NCI-H2029 (cell line): ENCODE measurements around the gene TMUB1.

ENCODE experiments used
- DNase-seq: peaks from one replicate; lab custom pipeline; 2025; lab: John Stamatoyannopoulos, UW

Gene TMUB1

DNA sequence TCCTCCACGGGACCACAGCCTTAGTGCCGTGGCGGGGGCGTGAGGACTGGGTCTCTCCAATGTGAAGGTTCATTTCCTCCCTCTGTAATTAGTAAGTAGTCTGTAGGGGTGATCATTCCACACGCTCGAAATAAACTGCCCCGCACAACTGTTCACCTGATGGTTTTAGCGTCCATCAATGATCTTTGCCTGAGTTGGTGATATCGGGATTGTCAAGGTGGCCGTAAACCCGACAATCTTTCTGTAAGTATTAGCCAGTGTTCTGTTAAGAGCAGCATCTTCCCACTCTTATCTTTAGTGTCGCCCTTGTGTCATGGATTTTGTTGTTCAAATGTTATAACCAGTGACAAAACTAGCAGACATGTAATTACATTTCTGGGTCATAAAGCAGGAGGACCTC lies 20.7 kb upstream of the TMUB1 start:
- DNase-seq: no peak

DNA sequence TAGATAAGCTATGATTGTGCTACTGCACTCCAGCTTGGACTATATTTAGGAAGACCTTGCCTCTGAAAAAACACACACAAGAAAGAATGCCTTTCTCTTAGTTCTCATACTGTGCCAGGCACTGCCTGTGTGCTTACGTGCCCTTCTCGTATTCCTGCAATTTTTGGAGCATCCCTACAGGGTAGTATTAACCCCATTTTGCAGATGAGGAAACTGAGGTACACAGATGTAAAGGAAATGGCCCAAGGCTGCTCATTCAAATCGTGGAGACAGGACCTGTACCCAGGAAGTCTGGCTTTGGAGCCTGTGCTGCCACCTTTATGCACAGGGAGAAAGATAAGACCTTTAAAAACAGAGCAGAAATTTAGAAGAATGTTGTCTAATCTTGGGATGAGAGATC lies 19.7 kb upstream of the TMUB1 start:
- no peak for DNase-seq

DNA sequence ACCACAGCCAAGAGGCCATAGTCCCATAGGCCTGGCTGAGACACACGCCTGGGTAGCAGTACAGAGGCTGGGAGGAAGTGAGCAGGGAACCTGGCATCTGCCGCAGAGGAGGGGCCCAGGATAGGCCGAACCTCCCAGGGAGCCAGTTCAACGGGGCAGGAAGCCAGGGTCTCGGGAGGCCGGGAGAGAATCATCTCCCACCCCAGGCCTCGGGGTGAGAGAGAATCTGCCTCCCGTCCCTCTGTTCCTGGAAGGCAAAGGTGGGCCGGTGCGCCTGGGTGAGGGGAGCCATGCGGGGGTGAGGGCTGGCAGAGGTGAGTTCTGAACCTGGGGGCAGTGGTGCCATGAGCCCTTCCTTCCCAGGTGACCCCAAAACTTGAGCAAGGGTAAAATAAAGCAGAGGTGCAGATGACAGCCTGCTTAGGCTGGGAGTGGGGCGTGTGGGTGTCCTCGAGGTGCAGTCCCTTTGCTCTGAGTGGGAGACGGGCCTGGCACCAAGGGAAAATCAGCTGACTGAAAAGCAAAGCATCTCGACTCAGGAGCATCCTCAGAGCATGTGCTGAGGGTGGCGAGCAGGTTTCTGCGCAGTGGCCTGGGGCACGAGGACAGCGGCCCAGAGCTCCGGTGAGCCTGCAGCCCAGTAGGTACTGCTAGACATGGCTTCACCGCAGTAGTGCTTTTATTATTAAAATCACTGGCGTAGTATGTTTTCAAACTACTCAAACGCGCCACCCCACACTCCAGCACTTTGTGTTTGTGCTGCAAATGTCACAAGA lies 18.5 kb upstream of the TMUB1 start:
- DNase-seq: no peak

DNA sequence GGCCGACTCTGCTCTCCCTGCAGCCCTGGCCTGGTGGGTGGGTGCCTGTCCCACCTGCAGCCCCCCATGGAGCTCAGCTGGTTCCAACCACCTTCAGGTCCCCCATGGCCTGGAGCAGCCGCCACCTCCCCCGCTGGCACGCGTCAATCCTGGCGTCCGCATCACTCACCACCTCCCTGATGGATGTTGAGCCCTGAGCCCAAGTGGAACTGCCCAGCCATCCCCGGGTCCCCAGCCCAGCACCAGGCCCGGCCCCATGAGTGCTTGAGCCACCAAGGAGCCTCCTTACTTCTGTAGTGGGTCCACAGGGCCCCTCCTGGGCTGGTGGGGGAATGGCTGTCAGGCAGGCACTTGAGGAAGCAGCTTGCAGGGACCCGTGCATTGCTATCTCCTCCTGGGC lies 17.6 kb upstream of the TMUB1 start:
- no peak for DNase-seq

DNA sequence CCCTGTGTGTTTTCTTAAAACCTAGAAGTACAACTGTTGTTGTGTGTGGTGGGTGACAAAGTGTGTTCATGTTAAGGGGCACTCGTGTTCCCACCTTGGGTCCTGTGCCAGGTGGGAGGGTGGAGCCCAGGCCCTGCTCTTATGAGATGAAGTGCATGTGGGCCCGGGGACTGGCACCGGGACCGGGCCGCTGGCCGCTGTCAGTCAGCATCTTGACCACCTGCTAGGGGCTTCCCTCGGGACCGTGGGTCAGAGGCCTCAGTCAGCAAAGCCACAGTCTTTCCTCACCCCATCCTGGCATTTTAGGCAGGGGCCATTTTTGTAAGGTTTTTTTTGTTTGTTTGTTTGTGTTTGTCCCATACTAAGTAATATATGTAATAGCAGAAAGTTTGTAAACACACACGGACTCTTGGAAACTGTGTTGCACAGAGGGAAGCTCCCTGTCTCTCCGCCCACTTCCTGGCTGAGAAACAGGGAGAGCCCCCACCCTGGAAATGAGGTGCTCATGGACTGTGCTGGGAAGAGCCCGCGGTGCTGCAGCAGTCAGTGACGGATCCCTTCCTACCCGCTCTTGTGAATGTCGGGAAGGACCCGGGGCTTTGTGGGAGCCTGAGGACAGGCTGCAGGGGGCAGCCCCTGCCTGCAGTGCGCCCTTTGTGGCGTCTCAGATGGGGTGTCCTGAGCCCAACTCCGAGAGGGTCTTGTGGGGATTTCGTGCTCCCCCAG lies 16.4 kb upstream of the TMUB1 start:
- no peak for DNase-seq

DNA sequence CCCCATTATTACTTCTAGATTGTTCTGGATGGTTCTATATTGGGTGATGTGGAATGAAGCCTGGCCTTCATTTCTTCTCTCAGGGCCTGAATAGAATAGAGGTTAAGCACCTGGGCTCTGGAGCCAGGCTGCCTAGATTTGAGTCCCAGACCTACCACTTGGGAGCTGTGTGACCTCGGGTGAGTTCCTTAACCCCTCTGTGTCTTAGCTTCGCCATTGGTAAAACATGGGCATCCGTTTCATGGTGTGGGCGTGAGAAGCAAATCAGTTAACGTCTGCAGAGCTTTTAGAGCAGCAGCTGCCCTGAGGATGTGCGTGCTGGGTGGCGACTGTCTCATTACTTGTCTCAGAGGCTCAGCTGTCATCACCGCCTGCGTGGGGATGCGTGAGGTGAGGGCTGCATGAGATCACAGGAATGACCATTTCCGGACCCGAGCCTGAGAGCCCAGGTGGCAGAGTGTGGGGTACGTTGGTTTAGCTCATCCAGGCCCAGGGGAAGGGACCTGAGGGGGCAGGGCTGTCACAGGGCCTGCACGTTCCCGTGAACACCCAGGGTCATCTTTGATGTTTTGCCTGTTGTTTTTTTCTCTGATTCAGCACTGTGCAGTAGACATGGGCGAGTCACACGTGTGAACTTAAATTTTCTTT lies 12.7 kb upstream of the TMUB1 start:
- no peak for DNase-seq

DNA sequence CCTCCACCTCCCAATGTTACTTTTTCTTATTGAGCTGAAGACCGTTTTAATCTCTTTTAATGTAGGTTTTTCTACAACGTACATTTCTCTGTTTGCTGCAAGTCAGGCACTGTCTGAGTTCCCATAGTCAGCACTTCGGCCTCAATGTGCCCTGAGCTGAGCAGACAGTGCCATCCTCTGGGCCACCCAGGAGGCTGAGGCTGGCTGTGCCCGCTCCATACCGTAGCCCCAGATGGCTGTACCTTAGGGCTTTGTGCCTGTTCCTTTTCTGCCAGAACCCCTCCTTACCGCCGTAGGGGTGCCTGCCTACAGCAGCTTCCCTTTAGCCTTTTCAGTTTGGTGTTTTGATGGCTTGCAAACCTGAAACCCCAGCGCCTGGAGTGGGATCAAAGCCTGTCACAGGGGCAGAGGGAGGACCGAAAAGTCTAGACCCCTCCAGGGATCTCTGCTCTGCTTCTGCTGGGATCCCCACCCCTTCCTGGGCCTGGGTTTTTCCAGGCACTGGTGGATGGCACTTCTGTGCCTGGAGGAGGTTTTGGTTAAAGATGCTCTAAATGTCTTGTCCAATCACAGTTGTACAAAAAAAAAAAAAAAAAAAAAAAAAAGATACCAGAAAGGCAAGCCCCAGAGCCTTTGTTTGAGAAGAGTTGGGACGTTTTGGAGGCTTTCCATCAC lies 12.0 kb upstream of the TMUB1 start:
- no peak for DNase-seq

DNA sequence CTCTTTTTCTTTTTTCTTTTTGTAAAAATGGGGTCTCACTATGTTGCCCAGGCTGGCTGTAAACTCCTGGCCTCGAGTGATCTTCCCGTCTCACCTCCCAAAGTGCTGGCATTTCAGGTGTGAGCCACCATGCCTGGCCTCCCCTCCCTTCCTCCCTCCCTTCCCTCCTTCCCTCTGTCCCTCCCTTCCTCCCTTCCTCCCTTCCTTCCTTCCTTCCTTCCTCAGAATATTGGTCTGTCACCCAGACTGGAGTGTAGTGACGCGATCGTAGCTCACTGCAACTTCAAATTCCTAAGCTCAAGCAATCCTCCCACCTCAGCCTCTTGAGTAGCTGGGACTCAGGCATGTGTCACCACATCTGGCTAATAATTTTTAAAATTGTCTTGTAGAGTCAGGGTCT lies 11.4 kb upstream of the TMUB1 start:
- no peak for DNase-seq

DNA sequence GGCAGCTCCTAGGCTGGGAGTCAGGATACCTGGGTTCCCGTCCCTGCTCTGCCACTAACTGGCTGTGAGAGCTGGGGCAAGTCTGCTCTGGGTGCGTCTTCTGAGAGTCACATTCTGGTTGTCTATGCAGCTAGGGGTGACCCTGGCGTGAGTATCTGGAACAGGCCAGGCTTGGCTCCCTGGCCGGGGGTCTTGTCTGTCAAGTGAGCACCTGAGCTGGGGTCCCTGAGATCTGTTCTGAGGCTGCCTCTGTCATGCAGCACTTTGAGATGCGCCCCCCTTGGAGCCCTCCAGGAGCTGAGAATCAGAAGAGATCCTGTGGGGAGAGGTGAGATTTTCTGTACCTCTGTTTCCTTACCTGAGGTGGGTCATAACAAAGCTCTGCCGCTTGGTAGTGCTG lies 10.5 kb upstream of the TMUB1 start:
- no peak for DNase-seq

DNA sequence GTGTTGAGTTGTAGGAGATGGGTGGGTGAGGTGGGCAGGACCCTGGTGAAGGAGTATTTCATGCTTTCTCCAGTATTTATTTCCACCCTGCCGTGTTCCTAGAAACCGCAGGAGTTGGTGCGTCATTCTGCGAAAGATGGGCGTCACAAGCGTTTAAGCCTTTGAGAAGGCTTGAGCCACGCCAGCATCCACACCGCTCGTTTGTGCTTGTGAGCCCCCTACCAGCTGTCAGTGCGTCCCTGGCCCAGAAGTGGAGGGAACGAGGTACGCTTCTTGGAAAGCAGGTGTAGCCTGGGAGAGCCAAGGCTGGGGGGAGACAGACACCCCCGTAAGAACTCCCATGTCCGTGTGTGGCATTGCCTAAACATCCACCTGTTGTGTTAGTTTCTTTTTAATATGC lies 8.7 kb upstream of the TMUB1 start:
- no peak for DNase-seq

DNA sequence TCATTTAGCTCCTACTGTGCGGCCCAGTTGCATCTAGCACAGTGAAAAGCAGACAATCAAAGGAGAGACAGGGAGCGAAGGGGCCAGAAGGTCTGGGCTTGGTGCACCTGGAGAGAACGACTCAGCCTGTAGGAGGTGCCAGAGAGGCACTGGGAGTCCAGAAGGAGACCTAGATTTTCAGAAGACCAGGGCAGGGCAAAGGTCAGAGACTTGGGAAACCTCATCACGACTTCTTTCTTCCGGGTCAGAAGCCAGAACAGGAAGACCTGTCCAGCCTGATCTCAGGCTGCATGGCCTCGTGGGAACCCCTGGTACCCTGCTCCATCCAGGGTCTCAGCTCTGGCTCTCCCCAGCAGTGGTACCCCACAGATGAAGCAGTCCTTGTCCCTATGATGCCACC lies 8.1 kb upstream of the TMUB1 start:
- no peak for DNase-seq

DNA sequence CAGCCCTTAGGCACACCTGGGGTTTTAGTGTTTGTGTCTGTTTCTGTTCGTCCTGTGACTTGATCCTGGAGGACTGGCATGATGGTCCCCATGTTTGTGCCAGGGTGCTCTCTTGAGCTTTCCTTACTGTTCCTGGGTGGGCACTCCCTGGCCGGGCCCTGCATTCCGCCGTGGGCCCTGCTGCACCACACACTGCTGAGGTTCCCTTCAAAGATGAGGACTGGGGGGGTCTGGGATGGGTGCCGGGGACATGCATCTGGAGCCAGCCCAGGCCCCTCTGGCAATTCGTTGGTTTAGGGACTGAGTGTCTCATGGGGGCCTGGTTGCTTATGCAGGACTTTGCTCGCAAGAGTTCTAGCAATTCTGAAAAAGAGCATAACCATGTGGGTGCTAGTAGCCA lies 7.7 kb upstream of the TMUB1 start:
- DNase-seq: no peak

DNA sequence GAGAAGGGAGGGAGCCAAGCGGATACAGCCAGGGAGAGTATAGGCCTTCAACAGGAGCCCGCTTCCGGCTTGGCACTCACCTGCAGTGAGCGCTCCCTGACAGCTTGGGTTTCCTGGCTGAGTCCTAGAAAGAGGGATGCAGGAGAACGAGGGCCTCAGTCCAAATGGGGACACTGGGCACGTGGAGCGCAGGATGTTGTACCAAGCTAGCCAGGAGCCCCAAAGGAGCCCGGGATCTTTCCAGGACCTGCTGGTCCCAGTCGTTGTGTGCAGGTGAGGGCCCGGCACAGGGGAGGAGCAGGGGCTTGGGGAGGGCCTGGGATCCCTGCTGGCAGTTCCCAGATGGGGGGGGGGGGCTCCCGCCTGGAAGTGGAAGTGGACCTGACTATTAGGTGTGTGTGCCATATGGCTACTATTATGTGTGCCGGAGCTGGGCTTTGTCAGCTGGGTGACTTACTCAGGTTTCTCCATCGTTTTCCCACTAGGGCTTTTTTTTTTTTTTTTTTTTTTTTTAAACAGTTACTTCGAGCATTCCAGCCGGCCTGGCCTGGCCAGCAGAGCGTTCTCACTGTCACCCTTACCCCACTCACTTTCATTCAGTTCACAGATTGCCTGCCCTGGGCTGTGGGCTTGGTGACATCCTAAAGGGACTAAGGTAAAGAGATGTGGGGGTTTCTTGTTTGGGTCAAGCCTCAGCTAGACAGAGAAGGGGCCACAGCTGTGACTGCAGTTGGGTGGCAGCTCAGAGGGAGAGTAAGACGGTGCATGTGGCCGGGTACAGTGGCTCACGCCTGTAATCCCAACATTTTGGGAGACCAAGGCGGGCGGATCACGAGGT lies 6.8 kb upstream of the TMUB1 start:
- DNase-seq: no peak

DNA sequence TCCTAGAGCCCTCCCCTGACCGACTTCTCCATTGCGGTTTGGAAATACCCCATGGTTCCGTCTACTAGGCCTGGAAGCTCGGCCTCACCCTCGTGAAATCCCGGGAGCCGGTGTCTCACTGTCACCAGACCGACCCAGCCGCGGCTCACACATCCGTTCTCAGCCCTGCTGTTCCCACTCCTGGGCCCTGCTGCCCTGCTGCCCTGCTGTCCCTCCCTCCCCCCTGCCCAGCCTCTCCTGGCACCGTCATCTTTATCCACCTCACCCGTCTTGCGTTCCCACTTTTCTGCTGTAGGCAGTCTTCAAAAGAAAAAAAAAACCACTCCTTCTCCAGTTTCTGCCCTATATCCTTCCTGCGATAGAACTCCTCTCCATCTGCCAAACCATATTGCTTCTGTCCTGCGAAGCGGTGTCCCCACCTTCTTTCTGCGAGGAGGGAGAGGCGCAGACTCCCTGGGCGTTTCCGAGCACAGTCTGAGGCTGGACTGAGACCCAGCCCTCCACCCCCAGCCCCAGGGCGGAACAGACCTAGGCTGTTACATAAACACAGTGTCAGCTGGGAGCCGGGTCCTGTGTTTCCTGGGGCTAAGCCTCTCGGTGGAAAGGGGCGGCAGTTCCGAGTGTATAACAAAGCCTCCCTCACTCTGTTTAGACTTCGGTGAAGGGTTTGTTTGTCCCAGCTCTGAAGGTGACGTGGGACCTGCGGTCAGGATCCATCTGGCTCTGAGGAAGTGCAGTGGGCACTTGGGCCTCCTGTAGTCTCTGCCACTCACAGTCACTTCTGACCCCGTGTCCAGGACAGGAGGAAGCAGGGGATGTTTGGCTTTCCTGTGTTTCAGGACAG lies 5.8 kb upstream of the TMUB1 start:
- DNase-seq: no peak

DNA sequence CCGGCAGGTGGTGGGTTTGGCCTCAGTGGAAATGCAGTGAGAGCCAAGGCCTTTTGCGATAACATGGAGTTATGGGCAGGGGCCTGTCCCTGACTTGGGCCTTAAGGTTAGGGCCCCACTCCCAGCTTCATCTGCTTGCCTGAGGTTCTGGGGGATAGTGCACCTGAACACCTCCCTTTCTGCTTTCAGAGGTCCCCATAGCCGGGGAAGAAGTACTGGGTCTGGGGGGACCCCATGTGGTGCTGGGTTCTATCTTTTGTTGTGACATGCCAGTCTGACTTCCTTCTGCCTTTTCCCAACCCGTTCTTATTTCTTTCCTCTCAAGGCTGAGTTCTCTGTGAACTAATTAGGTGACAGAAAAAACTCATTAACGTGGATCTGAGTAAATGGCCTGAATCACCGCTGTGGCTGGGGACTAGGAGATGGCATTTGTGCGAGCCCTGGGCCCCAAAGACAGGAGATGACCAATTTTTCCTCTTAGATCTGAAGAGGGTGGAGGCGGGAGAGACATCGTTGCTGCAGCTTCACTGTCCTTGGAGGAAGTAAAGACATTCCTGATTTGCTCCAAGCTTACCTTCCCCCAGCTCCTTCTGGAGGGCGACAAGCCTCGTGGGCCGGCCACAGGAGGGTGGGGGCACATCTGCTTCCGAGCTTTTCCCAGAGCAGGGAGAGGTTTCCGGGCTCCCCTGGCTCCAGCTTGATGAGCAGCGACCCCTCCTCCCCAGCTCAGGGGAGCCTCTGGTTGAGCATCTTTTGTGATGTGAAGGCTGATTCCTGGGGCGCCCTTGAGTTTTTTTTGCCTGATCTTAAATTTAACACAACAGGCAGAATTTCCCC lies 4.9 kb upstream of the TMUB1 start:
- DNase-seq: no peak

DNA sequence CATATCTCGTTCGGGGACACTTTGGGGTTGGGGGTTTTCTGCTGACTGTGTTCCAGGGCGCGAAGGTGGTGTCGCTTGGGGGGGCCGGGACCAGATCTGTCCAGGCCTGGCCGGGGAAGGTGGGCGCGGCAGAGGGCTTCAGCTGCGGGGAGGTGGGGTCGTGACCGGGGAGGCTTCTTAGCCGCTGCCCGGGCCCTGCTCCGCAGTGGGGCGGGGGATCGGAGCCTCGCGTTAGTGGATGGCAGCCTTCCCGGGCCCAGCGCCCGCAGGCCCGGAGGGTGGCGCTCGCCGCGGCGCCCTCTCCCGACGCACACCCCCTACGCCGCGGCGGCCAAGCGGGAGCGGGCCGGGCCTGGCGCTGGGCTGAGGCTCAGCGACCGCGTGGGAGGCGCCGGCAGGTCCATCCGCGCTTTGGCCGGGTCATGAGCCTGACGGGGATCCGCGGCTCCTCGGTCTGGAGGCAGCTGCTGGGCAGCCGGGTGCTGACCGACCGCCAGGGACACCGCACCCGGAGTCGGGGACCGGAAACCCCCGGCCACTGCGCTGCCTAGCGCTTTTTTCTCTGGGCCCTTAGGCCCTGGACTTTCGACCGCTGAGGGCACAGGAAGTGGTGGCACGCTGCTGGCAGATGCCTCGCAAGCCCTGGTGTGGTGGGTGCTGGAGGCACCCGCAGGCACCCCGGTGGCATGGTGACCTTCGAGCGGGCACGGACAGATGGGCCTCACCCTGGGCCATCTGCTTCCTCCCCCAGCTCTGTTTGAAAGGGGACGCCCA lies 4.1 kb upstream of the TMUB1 start:
- peak; percentile 19 for DNase-seq

DNA sequence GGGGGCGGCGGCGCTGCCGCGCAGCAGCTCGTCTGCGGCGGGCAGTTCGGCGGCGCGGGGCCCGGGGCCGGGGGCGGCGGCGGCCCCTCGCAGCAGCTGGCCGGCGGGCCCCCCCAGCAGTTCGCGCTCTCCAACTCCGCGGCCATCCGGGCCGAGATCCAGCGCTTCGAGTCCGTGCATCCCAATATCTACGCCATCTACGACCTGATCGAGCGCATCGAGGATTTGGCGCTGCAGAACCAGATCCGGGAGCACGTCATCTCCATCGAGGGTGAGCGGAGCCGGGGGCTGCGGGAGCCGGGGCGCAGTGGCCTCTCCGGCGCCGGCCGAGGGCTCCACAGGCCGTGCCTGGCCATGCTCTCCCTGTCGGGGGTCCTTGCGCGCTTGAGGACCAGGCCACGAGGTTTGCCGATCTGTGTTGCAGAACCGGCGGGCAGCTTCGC lies 3.5 kb upstream of the TMUB1 start:
- DNase-seq: no peak

DNA sequence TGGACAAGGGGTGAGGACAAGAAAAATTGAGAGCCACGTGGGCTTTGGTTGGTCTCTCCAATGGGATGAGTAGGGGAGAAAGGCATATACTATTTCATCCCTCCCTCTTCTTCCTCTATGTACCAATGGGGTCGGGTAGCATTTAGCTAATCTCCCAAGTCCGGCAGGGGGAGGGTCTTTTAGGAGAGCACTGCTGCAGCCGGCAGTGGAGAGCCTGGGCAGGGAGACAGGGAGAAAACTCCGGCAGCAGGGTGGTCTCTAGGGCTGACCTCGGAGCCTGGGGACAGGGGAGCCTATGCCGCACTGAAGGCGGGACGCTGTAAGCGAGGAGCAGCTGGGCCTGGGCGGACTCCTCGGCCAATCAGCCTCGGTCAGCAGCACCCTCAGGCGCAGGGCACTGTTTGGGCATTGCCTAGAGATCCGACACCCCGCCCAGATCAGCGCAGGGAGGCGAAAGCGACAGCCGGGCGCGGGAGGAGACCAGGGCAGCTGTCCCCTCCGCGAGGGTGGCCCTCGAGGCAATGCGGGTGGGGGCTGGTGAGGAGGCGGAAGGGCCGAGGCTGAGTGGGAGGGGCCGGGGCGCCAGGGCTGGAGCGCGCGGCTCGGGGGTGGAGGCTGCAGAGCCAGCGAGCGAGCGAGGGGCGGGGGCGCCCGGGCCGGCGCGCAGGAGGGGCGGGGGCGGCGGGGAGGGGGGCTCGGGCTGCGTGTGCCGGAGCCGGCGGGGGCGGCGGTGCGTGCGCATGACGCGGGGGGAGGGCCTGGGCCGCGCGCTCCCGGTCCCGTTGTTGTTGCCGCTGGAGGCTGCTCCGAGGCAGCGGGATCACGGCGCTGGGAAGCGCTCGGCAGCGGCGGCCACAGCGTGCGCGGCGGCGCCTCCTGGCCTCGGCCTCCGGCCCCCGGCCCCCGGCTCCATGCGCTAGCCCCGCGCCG lies 2.7 kb upstream of the TMUB1 start, which contains the start of gene AGAP3:
Gene AGAP3, plus strand, starts transcription at position 785 of the 930 bp plus-strand sequence. CDS start 267 bp downstream, outside the sequence.
- DNase-seq: peak; percentile 73
